H1 (cell line): ENCODE measurements around the gene CCNK. TPM values are rescaled to one million over a fixed set of nuclear protein-coding genes. Genes with fewer than 3 reads are reported as not detected.

Experiments used
- CTCF ChIA-PET: fragments of 300-600 bp; sonication (Branson Sonifier 250); formaldehyde crosslinking; loops from one replicate; lab custom pipeline; 2021; ENCODE audit not compliant: partially characterized antibody; lab: Charles Lee
- POLR2A ChIA-PET: fragments of 300-600 bp; sonication (Branson Sonifier 250); formaldehyde crosslinking; loops from one replicate; lab custom pipeline; 2021; ENCODE audit warnings: inconsistent platforms; ENCODE audit not compliant: partially characterized antibody; lab: Charles Lee
- DNase-seq, 2 experiments: peaks; one replicate each; pipeline versions ENCODE4 v3.0.0 to v3.0.0-alpha.2; 2010 to 2022; ENCODE audit warnings: low spot score in 2 of 2, low read depth in 1 of 2, mixed read lengths in 1 of 2
- FAIRE-seq: peaks from 2 replicates; lab custom pipeline; 2011; peaks lifted over from hg19 to GRCh38; lab: Jason Lieb, UNC
- H2AFZ ChIP-seq: 2 replicates; pipeline ENCODE4 v1.8.1; 2012; ENCODE audit warnings: low read length, inconsistent platforms
- H2AK5ac ChIP-seq: 2 replicates; pipeline ENCODE4 v1.6.1; 2013; ENCODE audit warnings: low read depth, low read length
- H2BK120ac ChIP-seq: replicated peaks from 2 replicates; pipeline ENCODE3; 2013; ENCODE audit warnings: low read depth, low read length, inconsistent platforms
- H2BK12ac ChIP-seq: 2 replicates; pipeline ENCODE4 v1.6.1; 2013; ENCODE audit warnings: low read depth, low read length
- H2BK15ac ChIP-seq: 2 replicates; pipeline ENCODE4 v1.6.1; 2013; ENCODE audit warnings: low read length
- H2BK20ac ChIP-seq: 2 replicates; pipeline ENCODE4 v1.6.1; 2013; ENCODE audit warnings: low read length
- H2BK5ac ChIP-seq: 2 replicates; pipeline ENCODE4 v1.6.1; 2013; ENCODE audit warnings: low read depth, low read length
- H3K14ac ChIP-seq: 2 replicates; pipeline ENCODE4 v1.6.1; 2013; ENCODE audit warnings: inconsistent platforms; ENCODE audit not compliant: insufficient read length
- H3K18ac ChIP-seq: 2 replicates; pipeline ENCODE4 v1.6.1; 2013; ENCODE audit warnings: low read length; ENCODE audit errors: extremely low read depth
- H3K23ac ChIP-seq: 2 replicates; pipeline ENCODE4 v1.6.1; 2013; ENCODE audit warnings: inconsistent platforms; ENCODE audit not compliant: insufficient read length
- H3K23me2 ChIP-seq: 2 replicates; pipeline ENCODE4 v1.6.1; 2013; ENCODE audit warnings: low read depth, low read length
- H3K27ac ChIP-seq: 2 replicates; pipeline ENCODE4 v1.6.1; 2011; ENCODE audit warnings: low read depth, low read length, inconsistent platforms
- H3K27me3 ChIP-seq, 4 experiments: replicated peaks in 1 of 4; 1 replicate in 1 of 4; 2 replicates in 3 of 4; pipeline versions ENCODE4 v1.6.1 to v1.8.1; 2011 to 2013; ENCODE audit warnings: low read length in 3 of 4, mild to moderate bottlenecking in 3 of 4, inconsistent platforms in 2 of 4, mixed read lengths in 2 of 4, moderate library complexity in 1 of 4; ENCODE audit not compliant: control insufficient read depth in 3 of 4, insufficient read depth in 3 of 4; ENCODE audit errors: extremely low read depth in 1 of 4
- H3K36me3 ChIP-seq, 4 experiments: 2 replicates each; pipeline versions ENCODE4 v1.6.1 to v1.8.1; 2011 to 2013; ENCODE audit warnings: mild to moderate bottlenecking in 4 of 4, low read length in 3 of 4, moderate library complexity in 2 of 4, control low read depth in 1 of 4, inconsistent platforms in 1 of 4; ENCODE audit not compliant: insufficient read depth in 4 of 4, control insufficient read depth in 2 of 4
- H3K4ac ChIP-seq: replicated peaks from 2 replicates; pipeline ENCODE3; 2013; ENCODE audit warnings: low read length, low read depth, mixed read lengths, inconsistent platforms; ENCODE audit not compliant: insufficient read length
- H3K4me1 ChIP-seq, 4 experiments: replicated peaks in 1 of 4; 1 replicate in 1 of 4; 2 replicates in 3 of 4; pipeline versions ENCODE4 v1.6.1 to v1.8.1; 2011 to 2013; ENCODE audit warnings: low read length in 3 of 4, inconsistent platforms in 2 of 4, mixed read lengths in 1 of 4; ENCODE audit not compliant: insufficient read depth in 4 of 4, control insufficient read depth in 3 of 4
- H3K4me2 ChIP-seq, 2 experiments: 2 replicates each; pipeline versions ENCODE4 v1.6.1 to v1.8.1; 2011 to 2013; ENCODE audit warnings: low read depth in 2 of 2, low read length in 2 of 2, control low read depth in 1 of 2, inconsistent platforms in 1 of 2, mild to moderate bottlenecking in 1 of 2; ENCODE audit not compliant: insufficient read depth in 1 of 2
- H3K4me3 ChIP-seq, 4 experiments: fragments of 200-600, 300-600 bp in 1 of 4; sonication (generic), shearing (Covaris generic), sonication (Bioruptor Twin) in 1 of 4; 2 replicates each; pipeline versions ENCODE4 v1.5.1 to v1.8.1; 2011 to 2016; ENCODE audit warnings: low read length in 4 of 4, low read depth in 3 of 4, control low read depth in 2 of 4, inconsistent platforms in 2 of 4, mild to moderate bottlenecking in 2 of 4, mixed read lengths in 1 of 4, moderate library complexity in 1 of 4; ENCODE audit not compliant: insufficient read depth in 2 of 4; ENCODE audit errors: extremely low read depth in 1 of 4
- H3K56ac ChIP-seq: replicated peaks from 2 replicates; pipeline ENCODE3; 2013; ENCODE audit warnings: low read depth, mild to moderate bottlenecking, mixed read lengths, low read length, inconsistent platforms; ENCODE audit not compliant: insufficient read length
- H3K79me1 ChIP-seq: 2 replicates; pipeline ENCODE4 v1.6.1; 2013; ENCODE audit warnings: low read depth, low read length, control low read depth
- H3K79me2 ChIP-seq, 2 experiments: 2 replicates each; pipeline versions ENCODE4 v1.6.1 to v1.8.1; 2012 to 2013; ENCODE audit warnings: low read length in 2 of 2, mild to moderate bottlenecking in 2 of 2, inconsistent platforms in 1 of 2; ENCODE audit not compliant: insufficient read depth in 2 of 2, control insufficient read depth in 1 of 2
- H3K9ac ChIP-seq, 4 experiments: replicated peaks in 1 of 4; 1 replicate in 1 of 4; 2 replicates in 3 of 4; pipeline versions ENCODE4 v1.6.1 to v1.8.1; 2011 to 2013; ENCODE audit warnings: low read depth in 3 of 4, low read length in 3 of 4, control low read depth in 2 of 4, mild to moderate bottlenecking in 2 of 4, moderate library complexity in 2 of 4, inconsistent platforms in 1 of 4; ENCODE audit errors: extremely low read depth in 1 of 4
- H3K9me3 ChIP-seq, 2 experiments: 2 replicates each; pipeline versions ENCODE4 v1.6.1 to v1.8.1; 2012 to 2013; ENCODE audit warnings: mild to moderate bottlenecking in 2 of 2, moderate library complexity in 2 of 2, control low read depth in 1 of 2, inconsistent platforms in 1 of 2, low read depth in 1 of 2, low read length in 1 of 2, mixed read lengths in 1 of 2; ENCODE audit not compliant: insufficient read depth in 2 of 2
- H4K20me1 ChIP-seq, 2 experiments: replicated peaks in 1 of 2; 2 replicates each; pipeline versions ENCODE3 to v1.8.1; 2011 to 2013; ENCODE audit warnings: inconsistent platforms in 2 of 2, low read length in 2 of 2, mild to moderate bottlenecking in 1 of 2; ENCODE audit not compliant: insufficient read depth in 2 of 2, control insufficient read depth in 1 of 2
- H4K5ac ChIP-seq: 2 replicates; pipeline ENCODE4 v1.6.1; 2013; ENCODE audit warnings: low read length, low read depth, mixed read lengths, inconsistent platforms; ENCODE audit not compliant: insufficient read length
- H4K8ac ChIP-seq: 2 replicates; pipeline ENCODE4 v1.8.0; 2013; ENCODE audit warnings: mild to moderate bottlenecking, moderate library complexity, low read length, inconsistent platforms; ENCODE audit not compliant: insufficient read depth; ENCODE audit errors: extremely low read depth
- H4K91ac ChIP-seq: replicated peaks from 2 replicates; pipeline ENCODE3; 2013; ENCODE audit warnings: low read length, mixed read lengths, inconsistent platforms; ENCODE audit not compliant: insufficient read length
- ATF3 ChIP-seq: IDR thresholded peaks from 2 replicates; pipeline ENCODE4 v1.6.1; 2011; ENCODE audit warnings: low read depth, mild to moderate bottlenecking, low read length; ENCODE audit not compliant: insufficient read depth
- CHD2 ChIP-seq: IDR thresholded peaks from 2 replicates; pipeline ENCODE4 v1.6.1; 2012; ENCODE audit warnings: low read length, improper control_type of control experiment
- EZH2 ChIP-seq: fragments of 200-600 bp; sonication (generic); IDR thresholded peaks from 2 replicates; pipeline ENCODE4 v1.7.1; 2012; ENCODE audit warnings: low read depth, mild to moderate bottlenecking, moderate library complexity, low read length, inconsistent platforms; ENCODE audit not compliant: severe bottlenecking
- FOSL1 ChIP-seq: IDR thresholded peaks from 2 replicates; pipeline ENCODE4 v1.6.1; 2011; ENCODE audit warnings: mild to moderate bottlenecking, low read depth, low read length, moderate library complexity; ENCODE audit not compliant: insufficient read depth
- GTF2F1 ChIP-seq: IDR thresholded peaks from 2 replicates; pipeline ENCODE4 v1.6.1; 2012; ENCODE audit warnings: low read depth, low read length, improper control_type of control experiment, borderline replicate concordance
- HDAC6 ChIP-seq: IDR thresholded peaks from one replicate; pipeline ENCODE4 v1.7.1; 2012; ENCODE audit warnings: low read depth, mild to moderate bottlenecking, inconsistent platforms, low read length, moderate library complexity
- NRF1 ChIP-seq: IDR thresholded peaks from 2 replicates; pipeline ENCODE4 v1.6.1; 2011; ENCODE audit warnings: mild to moderate bottlenecking, low read depth, low read length, improper control_type of control experiment
- POLR2A ChIP-seq, 2 experiments: IDR thresholded peaks; 1 replicate in 1 of 2; 2 replicates in 1 of 2; pipeline ENCODE4 v1.6.1; 2011; ENCODE audit warnings: low read depth in 2 of 2, low read length in 2 of 2, mild to moderate bottlenecking in 2 of 2; ENCODE audit errors: control extremely low read depth in 1 of 2
- RNF2 ChIP-seq: fragments of 200-900, 300-1000 bp; sonication (generic); IDR thresholded peaks from 2 replicates; pipeline ENCODE4 v1.7.1; 2016; ENCODE audit warnings: borderline replicate concordance, low read depth, mild to moderate bottlenecking, antibody characterized with exemption, low read length; ENCODE audit not compliant: poor library complexity, severe bottlenecking; ENCODE audit errors: missing control alignments
- TAF1 ChIP-seq: IDR thresholded peaks from 2 replicates; pipeline ENCODE4 v1.6.1; 2011; ENCODE audit warnings: mild to moderate bottlenecking, low read depth, low read length
- TAF7 ChIP-seq: optimal IDR thresholded peaks from 2 replicates; pipeline ENCODE3; 2011; ENCODE audit warnings: low read depth, mild to moderate bottlenecking, inconsistent platforms, low read length, moderate library complexity, borderline replicate concordance
- TCF12 ChIP-seq: IDR thresholded peaks from 2 replicates; pipeline ENCODE4 v1.6.1; 2011; ENCODE audit warnings: low read depth, mild to moderate bottlenecking, low read length
- YY1 ChIP-seq: IDR thresholded peaks from 2 replicates; pipeline ENCODE4 v1.6.1; 2011; ENCODE audit warnings: low read depth, mild to moderate bottlenecking, low read length
- WGBS, 2 experiments: shearing (Covaris generic) in 1 of 2; methylation state at CpG; one replicate each; pipeline versions ENCODE4 v1.1.6 to v1.1.7; 2013 to 2015; ENCODE audit warnings: low lambda C conversion rate in 2 of 2, mixed read lengths in 2 of 2, inconsistent platforms in 1 of 2, low coverage in 1 of 2, missing lambda C conversion rate in 1 of 2; ENCODE audit not compliant: insufficient replicate concordance in 2 of 2, insufficient coverage in 1 of 2, insufficient read length in 1 of 2; ENCODE audit errors: extremely low coverage in 1 of 2, missing lambda C conversion rate in 1 of 2; 5-methylcytosine and 5-hydroxymethylcytosine counted together
- polyA plus RNA-seq, 7 experiments: library from polyadenylated mRNA; depleted of rRNA in 3 of 7; stranded (reverse) in 5 of 7; unstranded in 2 of 7; fragments of >200 nt in 5 of 7; fragments of 200-250 nt in 2 of 7; gene quantifications; 1 replicate in 5 of 7; 2 replicates in 1 of 7; 4 replicates in 1 of 7; pipeline versions ENCODE4 v1.2.1 to v1.2.3, GENCODE V29; 2011 to 2013; ENCODE audit warnings: missing spikeins in 2 of 7, mixed read lengths in 2 of 7
- total RNA-seq: library from RNA; stranded (reverse); fragmentation: NEBNext Ultra II Directional; extraction: Animal tissue kit (Norgen Biotek cat#: 25700); gene quantifications from 2 replicates; pipeline ENCODE4 v1.2.1, GENCODE V29; 2021

Gene CCNK
- total and polyA plus RNA-seq, 2 of the 8 experiments (the other 6 are each of a cell fraction or from before 2014, with no cell fraction given) = 10.7 to 82.7 TPM

DNA sequence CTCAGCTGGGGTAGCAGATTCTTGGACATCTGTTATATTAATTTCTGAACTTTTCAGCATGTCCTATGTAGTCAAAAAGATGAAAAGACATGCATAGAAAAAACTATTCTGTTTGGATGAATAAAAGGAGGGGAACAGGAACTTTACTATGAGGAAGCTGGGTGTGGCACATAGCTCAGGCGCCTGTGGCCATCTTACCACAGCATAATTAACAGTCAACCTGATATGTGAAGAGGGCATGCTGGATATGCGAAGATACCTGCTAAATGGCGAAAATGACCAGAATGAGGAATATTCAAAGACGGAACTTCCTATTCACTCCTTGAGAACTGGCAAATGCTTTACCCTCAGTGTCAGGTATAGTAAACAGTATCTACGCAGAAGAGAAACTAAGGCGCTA, 19.0 kb upstream of the CCNK start:
- CTCF ChIA-PET = interaction anchor here (0.8 to 5.2 kb wide), 13 partner anchors 9 to 438 kb away, joined by 3 to 19 read pairs (median 4); no protein-coding TSS in a partner anchor
- 77% methylated on average over 6 of the region's 6 CpGs; no CpG with 5 or more reads in 1 of the 2 experiments for WGBS, 2 experiments
- no peak for FAIRE-seq
- no peak for TF ChIP-seq GTF2F1
- no peak for TF ChIP-seq CHD2
- no peak for TF ChIP-seq ATF3
- TF ChIP-seq TAF1 = no peak
- TF ChIP-seq NRF1 = no peak
- TF ChIP-seq TCF12 = no peak
- no peak for TF ChIP-seq FOSL1
- TF ChIP-seq EZH2 = no peak
- no peak for TF ChIP-seq RNF2
- no peak for TF ChIP-seq YY1
- TF ChIP-seq TAF7 = no peak
- no peak for TF ChIP-seq HDAC6
- no peak for TF ChIP-seq POLR2A (IDR thresholded peaks at IDR 0.05; ENCODE audit: control extremely low read depth in 1 of 2, low read depth in 2 of 2, low read length in 2 of 2)

More for the DNA sequence above, 19.0 kb upstream of the CCNK start:
- Histone ChIP-seq H3K9ac (no peak overlapping the region), H3K18ac (no peak overlapping the region), H4K5ac (no peak overlapping the region), H4K8ac (no peak overlapping the region), H3K79me1 (peaks cover 2% of the 10 kb centered on the region; the same call in 1 of the 2 replicates), H3K14ac (no peak overlapping the region), H4K20me1 (no peaks in the 10 kb centered on the region), H3K23ac (no peak overlapping the region), H3K23me2 (no peaks in the 10 kb centered on the region), H2BK120ac (no peak overlapping the region), H3K36me3 (peaks cover 2 to 9% (median 6%) of the 10 kb centered on the region in 4 experiments; a peak in 6 of 8 replicates), H3K27ac (no peak overlapping the region), H3K79me2 (peaks cover 0 to 22% of the 10 kb centered on the region in 2 experiments; a peak in 2 of 4 replicates), H2BK20ac (no peak overlapping the region), H2BK15ac (no peak overlapping the region), H3K27me3 (no peaks in the 10 kb centered on the region), H3K4me3 (0 out of 8 replicates have a peak overlapping the region, but pooled peaks of 1 of the 4 experiments have one; percentile 16), H2BK5ac (no peak overlapping the region), H4K91ac (no peak overlapping the region), H3K4ac (no peak overlapping the region), H3K9me3 (no peaks in the 10 kb centered on the region), H3K4me1 (peaks cover 0 to 18% (median 12%) of the 10 kb centered on the region in 4 experiments; a peak in 5 of 7 replicates), H2AFZ (no peak overlapping the region), H3K56ac (no peak overlapping the region), H2BK12ac (no peak overlapping the region), H2AK5ac (no peak overlapping the region), H3K4me2 (peak overlapping the region in 1 of 2 experiments; percentile 58; a peak in 1 of 4 replicates)
- peak in 1 of 2 experiments; percentile 23 for DNase-seq
- POLR2A ChIA-PET = no interaction called here
